MM.1S (cell line): ENCODE data around the gene SHOC2.

ENCODE experiments used
- DNase-seq: peaks from one replicate; pipeline ENCODE4 v3.0.0-alpha.2; 2015
- H2AFZ ChIP-seq: fragments of 300-600 bp; sonication (generic); 2 replicates; pipeline ENCODE4 v1.6.0; 2016; ENCODE audit warnings: antibody characterized with exemption, low read length
- H3F3A ChIP-seq: fragments of 300-600 bp; sonication (generic); 2 replicates; pipeline ENCODE4 v1.6.1; 2016; ENCODE audit warnings: mild to moderate bottlenecking, antibody characterized with exemption, low read length, moderate library complexity, mixed read lengths; ENCODE audit not compliant: insufficient read depth
- H3K27ac ChIP-seq: fragments of 300-600 bp; sonication (generic); 2 replicates; pipeline ENCODE4 v1.5.1; 2016; ENCODE audit warnings: mild to moderate bottlenecking, low read length
- H3K27me3 ChIP-seq: fragments of 300-600 bp; sonication (generic); replicated peaks from 2 replicates; pipeline ENCODE4 v1.6.0; 2016; ENCODE audit warnings: low read length; ENCODE audit not compliant: insufficient read depth
- H3K36me3 ChIP-seq: fragments of 300-600 bp; sonication (generic); replicated peaks from 2 replicates; pipeline ENCODE4 v1.6.1; 2016; ENCODE audit warnings: mild to moderate bottlenecking, low read length, mixed read lengths; ENCODE audit not compliant: insufficient read depth
- H3K4me1 ChIP-seq: fragments of 300-600 bp; sonication (generic); 2 replicates; pipeline ENCODE4 v1.6.1; 2016; ENCODE audit warnings: low read length, mixed read lengths
- H3K4me2 ChIP-seq: fragments of 300-600 bp; sonication (generic); 2 replicates; pipeline ENCODE4 v1.6.0; 2016; ENCODE audit warnings: low read depth, low read length
- H3K4me3 ChIP-seq: fragments of 300-600 bp; sonication (generic); 2 replicates; pipeline ENCODE4 v1.5.1; 2016; ENCODE audit warnings: low read length, mixed read lengths
- H3K79me2 ChIP-seq: fragments of 300-600 bp; sonication (generic); 2 replicates; pipeline ENCODE4 v1.6.1; 2016; ENCODE audit warnings: mixed run types, low read length, mixed read lengths
- H3K9ac ChIP-seq: fragments of 300-600 bp; sonication (generic); 2 replicates; pipeline ENCODE4 v1.6.1; 2016; ENCODE audit warnings: low read length, mixed read lengths
- H3K9me2 ChIP-seq: fragments of 300-600 bp; sonication (generic); replicated peaks from 2 replicates; pipeline ENCODE4 v1.6.1; 2016; ENCODE audit warnings: mild to moderate bottlenecking, low read length, mixed read lengths; ENCODE audit not compliant: insufficient read depth
- H3K9me3 ChIP-seq: fragments of 300-600 bp; sonication (generic); replicated peaks from 2 replicates; pipeline ENCODE4 v1.6.1; 2016; ENCODE audit warnings: mild to moderate bottlenecking, low read length, mixed read lengths; ENCODE audit not compliant: insufficient read depth
- H4K20me1 ChIP-seq: fragments of 300-600 bp; sonication (generic); 2 replicates; pipeline ENCODE4 v1.6.1; 2016; ENCODE audit warnings: mild to moderate bottlenecking, low read length, moderate library complexity, mixed read lengths; ENCODE audit not compliant: insufficient read depth
- EZH2 ChIP-seq: fragments of 300-600 bp; sonication (generic); optimal IDR thresholded peaks from 2 replicates; pipeline ENCODE3; 2017; ENCODE audit warnings: low read depth, mild to moderate bottlenecking, antibody characterized with exemption, low read length, mixed read lengths
- EZH2phosphoT487 ChIP-seq: fragments of 300-600 bp; sonication (generic); IDR thresholded peaks from 2 replicates; pipeline ENCODE4 v1.6.1; 2018; ENCODE audit warnings: antibody characterized with exemption, low read length
- TF ChIP-seq, protein P1 (sequence below): fragments of 300-600 bp; sonication (generic); IDR thresholded peaks from 2 replicates; pipeline ENCODE4 v1.5.1; 2016; ENCODE audit warnings: antibody characterized with exemption, low read length, mixed read lengths

The SHOC2 gene

DNA sequence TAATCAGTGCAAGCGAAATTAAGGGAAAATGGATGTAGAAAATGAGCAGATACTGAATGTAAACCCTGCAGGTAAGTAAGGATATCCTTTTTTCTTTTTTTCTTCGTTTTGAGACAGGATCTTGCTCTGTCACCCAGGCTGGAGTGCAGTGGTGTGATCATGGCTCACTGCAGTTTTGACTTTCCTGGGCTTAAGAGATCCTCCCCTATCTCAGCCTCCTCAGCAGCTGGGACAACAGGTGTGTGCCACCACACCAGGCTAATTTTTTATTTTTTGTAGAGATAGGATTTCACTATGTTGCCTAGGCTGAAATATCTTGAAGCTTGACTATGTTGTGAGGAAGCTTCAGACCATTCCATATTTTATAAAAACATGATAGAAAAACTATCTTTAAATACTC, 43.4 kb upstream of the SHOC2 start:
- no peaks in the 10 kb centered on the region for H3K27me3 ChIP-seq
- no peak overlapping the region for H3K27ac ChIP-seq
- H3K4me2 ChIP-seq = no peak overlapping the region
- peaks cover 9% of the 10 kb centered on the region; the same call in 1 of the 2 replicates for H3F3A ChIP-seq
- peaks cover 27% of the 10 kb centered on the region for H3K79me2 ChIP-seq
- H3K9me2 ChIP-seq = no peaks in the 10 kb centered on the region
- no peaks in the 10 kb centered on the region; the same call in 1 of the 2 replicates for H3K36me3 ChIP-seq
- H2AFZ ChIP-seq = no peak overlapping the region
- H3K9me3 ChIP-seq = no peaks in the 10 kb centered on the region
- H3K9ac ChIP-seq = no peak overlapping the region
- peaks cover 3% of the 10 kb centered on the region for H3K4me1 ChIP-seq
- no peaks in the 10 kb centered on the region for H4K20me1 ChIP-seq
- TF ChIP-seq, protein P1, sequence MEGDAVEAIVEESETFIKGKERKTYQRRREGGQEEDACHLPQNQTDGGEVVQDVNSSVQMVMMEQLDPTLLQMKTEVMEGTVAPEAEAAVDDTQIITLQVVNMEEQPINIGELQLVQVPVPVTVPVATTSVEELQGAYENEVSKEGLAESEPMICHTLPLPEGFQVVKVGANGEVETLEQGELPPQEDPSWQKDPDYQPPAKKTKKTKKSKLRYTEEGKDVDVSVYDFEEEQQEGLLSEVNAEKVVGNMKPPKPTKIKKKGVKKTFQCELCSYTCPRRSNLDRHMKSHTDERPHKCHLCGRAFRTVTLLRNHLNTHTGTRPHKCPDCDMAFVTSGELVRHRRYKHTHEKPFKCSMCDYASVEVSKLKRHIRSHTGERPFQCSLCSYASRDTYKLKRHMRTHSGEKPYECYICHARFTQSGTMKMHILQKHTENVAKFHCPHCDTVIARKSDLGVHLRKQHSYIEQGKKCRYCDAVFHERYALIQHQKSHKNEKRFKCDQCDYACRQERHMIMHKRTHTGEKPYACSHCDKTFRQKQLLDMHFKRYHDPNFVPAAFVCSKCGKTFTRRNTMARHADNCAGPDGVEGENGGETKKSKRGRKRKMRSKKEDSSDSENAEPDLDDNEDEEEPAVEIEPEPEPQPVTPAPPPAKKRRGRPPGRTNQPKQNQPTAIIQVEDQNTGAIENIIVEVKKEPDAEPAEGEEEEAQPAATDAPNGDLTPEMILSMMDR = no peak
- TF ChIP-seq EZH2 (no peak), EZH2phosphoT487 (no peak)
- H3K4me3 ChIP-seq = no peak overlapping the region
- no peak for DNase-seq

DNA sequence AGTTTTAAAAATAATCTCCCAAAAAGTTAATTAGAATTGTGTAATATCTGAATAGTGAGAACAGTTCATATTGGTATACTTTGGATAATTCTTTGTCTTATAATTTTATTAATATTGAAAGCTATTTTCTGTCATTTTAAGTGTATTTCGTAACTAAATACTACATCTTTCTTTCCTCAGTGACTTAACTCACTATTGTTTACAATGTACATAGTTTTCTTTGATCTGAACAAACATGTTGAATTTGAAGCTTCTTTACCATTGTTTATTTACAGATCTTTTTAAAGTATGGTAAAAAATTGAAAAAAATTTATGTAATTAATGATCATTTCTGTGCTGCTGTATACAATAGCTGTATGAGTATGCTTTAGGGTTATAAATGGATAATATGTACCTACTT, 42.6 kb upstream of the SHOC2 start:
- DNase-seq = no peak
- Histone ChIP-seq H3K4me3 (no peak overlapping the region), H3K27ac (no peak overlapping the region), H3K36me3 (no peaks in the 10 kb centered on the region; the same call in 1 of the 2 replicates), H3K9me3 (no peaks in the 10 kb centered on the region), H3K79me2 (peaks cover 27% of the 10 kb centered on the region), H3K9me2 (no peaks in the 10 kb centered on the region), H3K27me3 (no peaks in the 10 kb centered on the region), H2AFZ (no peak overlapping the region), H3K9ac (no peak overlapping the region), H4K20me1 (no peaks in the 10 kb centered on the region), H3F3A (peaks cover 6% of the 10 kb centered on the region; the same call in 1 of the 2 replicates), H3K4me1 (no peaks in the 10 kb centered on the region), H3K4me2 (no peak overlapping the region)
- TF ChIP-seq EZH2phosphoT487 (no peak), EZH2 (no peak)
- TF ChIP-seq, protein P1 = no peak

DNA sequence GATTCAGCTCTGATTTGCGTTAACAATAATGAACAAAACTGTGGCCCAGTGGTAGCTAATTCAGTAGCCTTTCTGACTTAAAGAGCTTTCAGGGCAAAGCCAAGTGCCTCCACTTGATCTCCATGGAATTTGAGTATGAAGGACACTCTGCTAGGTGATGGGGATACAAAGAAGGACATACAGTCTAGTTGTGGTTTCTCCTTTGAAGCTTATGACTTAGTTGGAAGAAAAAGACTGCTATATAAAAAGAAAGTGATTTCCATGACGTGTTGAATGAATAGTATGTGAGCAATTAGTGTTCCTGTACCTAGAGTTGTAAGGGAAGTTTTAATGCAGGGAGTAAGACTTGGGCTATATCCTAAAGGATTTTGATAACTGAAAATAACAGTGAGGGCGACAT, 39.4 kb upstream of the SHOC2 start:
- H3K27me3 ChIP-seq = no peaks in the 10 kb centered on the region
- peaks cover 10% of the 10 kb centered on the region for H3K4me1 ChIP-seq
- H3K9me2 ChIP-seq = no peaks in the 10 kb centered on the region
- no peaks in the 10 kb centered on the region for H4K20me1 ChIP-seq
- TF ChIP-seq EZH2 (no peak), EZH2phosphoT487 (no peak)
- TF ChIP-seq, protein P1 = no peak
- H3K79me2 ChIP-seq = no peaks in the 10 kb centered on the region
- no peak for DNase-seq
- peaks cover 2% of the 10 kb centered on the region; the same call in 1 of the 2 replicates for H3K36me3 ChIP-seq
- H2AFZ ChIP-seq = no peak overlapping the region
- peaks cover 4% of the 10 kb centered on the region for H3F3A ChIP-seq
- H3K4me3 ChIP-seq = no peak overlapping the region
- H3K27ac ChIP-seq = no peak overlapping the region
- H3K9me3 ChIP-seq = no peaks in the 10 kb centered on the region
- H3K9ac ChIP-seq = no peak overlapping the region
- H3K4me2 ChIP-seq = no peak overlapping the region
